NCI-H2196 treated with DMSO at 0.1 percent for 48 hours (cell line): Measurements from ENCODE around the gene DLGAP5.

Experiments used
- DNase-seq: peaks from one replicate; lab custom pipeline; 2025; ENCODE audit not compliant: unreplicated experiment; lab: John Stamatoyannopoulos, UW

Gene DLGAP5, protein sequence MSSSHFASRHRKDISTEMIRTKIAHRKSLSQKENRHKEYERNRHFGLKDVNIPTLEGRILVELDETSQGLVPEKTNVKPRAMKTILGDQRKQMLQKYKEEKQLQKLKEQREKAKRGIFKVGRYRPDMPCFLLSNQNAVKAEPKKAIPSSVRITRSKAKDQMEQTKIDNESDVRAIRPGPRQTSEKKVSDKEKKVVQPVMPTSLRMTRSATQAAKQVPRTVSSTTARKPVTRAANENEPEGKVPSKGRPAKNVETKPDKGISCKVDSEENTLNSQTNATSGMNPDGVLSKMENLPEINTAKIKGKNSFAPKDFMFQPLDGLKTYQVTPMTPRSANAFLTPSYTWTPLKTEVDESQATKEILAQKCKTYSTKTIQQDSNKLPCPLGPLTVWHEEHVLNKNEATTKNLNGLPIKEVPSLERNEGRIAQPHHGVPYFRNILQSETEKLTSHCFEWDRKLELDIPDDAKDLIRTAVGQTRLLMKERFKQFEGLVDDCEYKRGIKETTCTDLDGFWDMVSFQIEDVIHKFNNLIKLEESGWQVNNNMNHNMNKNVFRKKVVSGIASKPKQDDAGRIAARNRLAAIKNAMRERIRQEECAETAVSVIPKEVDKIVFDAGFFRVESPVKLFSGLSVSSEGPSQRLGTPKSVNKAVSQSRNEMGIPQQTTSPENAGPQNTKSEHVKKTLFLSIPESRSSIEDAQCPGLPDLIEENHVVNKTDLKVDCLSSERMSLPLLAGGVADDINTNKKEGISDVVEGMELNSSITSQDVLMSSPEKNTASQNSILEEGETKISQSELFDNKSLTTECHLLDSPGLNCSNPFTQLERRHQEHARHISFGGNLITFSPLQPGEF

DNA sequence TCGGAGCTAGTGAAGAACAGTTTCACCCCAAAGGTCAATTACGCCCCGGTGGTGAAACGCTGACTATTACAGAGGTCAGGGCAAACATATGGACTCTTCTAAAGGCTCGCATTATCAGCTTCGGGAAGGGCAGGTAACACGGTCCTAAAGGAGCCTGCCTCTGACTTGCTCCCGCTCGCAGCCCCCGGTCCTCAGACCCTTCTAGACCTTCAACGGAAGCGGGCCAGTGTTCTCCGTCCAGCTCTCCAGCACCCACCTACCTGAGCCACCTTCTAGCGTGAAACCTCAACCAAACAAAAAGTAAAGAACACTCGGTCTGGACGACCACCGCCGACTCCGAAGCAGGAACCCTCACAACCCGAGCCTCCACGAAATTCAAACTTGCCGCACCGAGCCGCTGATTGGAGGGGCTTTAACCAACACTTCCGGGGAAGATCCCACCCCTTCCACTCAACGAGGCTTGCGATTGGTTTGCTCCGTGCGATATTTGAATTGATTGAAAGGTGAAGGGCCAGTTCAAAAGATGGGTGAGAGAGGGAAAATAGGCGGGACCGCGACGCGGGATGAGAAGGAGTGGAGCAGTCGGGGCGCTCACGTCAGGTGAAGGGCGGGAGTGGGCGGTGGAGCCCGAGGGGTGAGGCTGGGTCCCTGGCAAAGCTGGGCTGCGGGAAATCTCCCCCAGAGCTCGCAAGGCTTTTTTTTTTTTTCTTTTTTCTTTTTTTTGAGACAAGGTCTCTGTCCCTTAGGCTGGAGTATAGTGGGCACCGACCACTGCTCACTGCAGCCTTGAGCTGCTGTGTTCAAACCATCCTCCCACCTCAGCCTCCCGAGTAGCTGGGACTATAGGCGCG lies at the start of gene DLGAP5:
TSS of gene DLGAP5 (minus strand) at position 383 of the 851 bp plus-strand sequence. CDS start 2,406 bp downstream, outside the sequence.
- peak; percentile 96 for DNase-seq

DNA sequence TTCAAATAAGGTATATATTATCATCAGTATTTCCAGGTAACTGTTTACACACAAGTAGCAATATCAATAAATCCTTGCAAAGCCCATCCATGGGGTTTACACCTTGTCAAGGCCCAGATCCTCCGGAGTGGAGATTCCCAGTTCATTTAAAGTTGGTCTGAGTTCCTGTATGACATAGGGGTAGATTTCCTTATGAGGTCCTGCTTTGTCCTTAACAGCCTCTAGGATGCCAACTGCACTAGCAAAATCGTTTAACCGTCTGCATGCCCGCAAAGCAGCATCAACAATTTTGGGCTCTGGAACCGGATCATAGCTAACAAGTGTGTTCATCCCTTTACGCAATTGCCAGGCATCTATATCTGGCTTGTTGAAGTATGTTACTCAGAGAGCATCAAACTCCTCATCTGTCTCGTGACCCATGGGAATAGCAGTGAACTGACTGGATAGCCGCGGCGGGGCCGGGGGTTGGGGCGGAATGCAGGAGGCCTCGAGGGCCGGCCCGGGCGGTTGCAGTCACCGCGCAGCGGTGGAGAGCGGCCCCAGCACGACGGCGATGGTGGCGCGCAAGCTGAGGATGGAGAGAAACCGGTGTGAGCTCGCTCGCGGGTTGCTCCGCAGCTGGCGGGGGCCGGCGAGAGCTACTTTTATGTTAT lies 49.3 kb upstream of the DLGAP5 start:
- no peak for DNase-seq

DNA sequence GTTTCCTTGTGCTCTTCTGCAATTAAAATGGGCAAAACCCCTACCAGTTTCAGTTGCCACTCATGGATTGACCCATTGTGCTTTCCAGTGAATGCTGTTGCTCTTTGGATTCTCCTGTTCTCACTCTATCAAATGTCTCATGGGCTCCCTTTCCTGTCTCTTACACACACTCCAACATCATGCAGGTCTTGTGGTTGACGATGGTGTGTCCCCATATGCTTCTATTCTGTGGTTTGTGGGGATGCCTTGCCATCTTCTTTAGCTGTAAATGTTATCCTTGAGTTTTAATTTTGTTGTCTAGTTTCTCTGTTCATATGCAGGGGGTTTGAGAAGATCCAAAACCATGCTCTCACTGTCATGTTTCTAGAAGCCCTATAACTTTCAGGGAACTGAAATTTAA lies 47.9 kb upstream of the DLGAP5 start:
- no peak for DNase-seq

DNA sequence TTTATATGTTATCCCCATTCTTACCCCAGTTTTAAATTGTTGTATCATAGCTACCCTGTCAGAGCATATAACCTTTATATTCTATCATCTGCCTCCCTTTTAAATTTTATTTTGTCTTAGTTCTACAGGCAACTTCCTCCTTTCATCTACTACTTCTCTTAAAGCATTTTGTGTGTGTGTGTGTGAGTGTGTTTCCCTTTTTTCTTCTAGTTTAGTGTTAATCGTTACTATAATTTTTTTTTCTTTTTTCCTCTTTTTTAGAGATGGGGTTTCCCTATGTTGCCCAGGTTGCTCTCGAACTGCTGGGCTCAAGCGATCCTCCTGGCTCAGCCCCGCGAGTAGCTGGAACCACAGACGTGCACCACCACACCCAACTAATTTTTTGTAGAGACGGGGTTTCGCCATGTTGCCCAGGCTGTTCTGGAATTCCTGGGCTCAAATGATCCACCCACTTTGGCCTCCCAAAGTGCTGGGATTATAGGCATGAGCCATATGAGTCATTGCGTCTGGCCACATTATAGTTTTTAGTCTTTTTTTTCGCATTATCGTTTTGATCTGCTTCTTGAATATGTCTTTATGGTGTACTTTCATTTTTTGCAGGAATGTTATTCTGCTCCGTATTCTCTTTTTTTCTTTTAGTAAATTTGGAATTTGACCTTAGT lies 46.8 kb upstream of the DLGAP5 start:
- no peak for DNase-seq

DNA sequence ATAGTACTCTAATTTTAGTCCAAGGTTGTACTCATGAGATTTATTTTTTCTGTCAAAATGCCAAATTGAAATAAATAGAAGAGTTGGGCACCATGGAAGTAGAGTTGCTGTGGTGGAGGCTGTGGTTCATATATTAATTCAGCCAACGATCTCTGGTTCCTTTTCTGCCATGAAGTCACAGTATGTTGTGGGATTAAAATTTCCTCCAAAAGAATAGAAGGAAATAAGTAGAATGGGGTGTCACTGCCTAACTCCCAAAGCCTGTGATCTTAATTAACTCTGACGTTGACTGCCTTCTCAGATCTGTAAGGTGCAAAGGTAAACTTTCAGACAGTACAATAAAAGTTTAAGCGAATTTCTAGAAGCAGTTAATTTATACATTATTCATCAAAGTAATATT lies 42.2 kb upstream of the DLGAP5 start:
- no peak for DNase-seq

DNA sequence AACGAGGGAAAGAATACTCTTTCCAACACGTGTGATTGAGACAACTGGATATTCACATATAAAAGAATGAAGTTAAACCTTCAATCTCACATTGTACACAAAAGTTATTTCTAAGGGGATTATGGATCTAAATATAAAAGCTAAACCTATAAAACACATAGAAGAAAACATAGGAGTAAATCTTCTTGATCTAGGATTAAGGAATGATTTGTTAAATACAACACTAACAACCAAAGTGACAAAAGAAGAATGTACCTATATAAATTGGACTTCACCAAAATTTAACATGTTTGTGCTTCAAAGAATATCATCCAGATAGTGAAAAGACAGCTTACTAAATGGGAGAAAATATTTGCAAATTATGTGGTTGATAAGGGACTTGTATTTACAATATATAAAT lies 36.9 kb upstream of the DLGAP5 start:
- DNase-seq: no peak

DNA sequence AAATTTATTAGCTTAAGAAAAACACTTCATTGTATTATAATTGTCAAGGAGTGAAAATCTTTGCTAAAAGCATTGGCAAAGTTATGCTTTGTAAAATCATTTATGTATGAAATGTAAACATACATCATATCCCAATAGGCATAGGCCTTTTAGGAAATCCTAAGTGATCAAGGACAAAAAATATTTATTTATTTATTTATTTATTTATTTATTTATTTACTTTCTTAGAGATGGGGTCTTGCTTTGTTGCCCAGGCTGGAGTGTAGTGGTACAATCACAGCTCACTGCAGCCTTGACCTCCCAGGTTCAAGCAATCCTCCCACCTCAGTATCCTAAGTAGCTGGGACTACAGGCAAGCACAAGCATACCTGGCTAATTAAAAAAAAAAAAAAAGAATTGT lies 32.0 kb upstream of the DLGAP5 start:
- no peak for DNase-seq

DNA sequence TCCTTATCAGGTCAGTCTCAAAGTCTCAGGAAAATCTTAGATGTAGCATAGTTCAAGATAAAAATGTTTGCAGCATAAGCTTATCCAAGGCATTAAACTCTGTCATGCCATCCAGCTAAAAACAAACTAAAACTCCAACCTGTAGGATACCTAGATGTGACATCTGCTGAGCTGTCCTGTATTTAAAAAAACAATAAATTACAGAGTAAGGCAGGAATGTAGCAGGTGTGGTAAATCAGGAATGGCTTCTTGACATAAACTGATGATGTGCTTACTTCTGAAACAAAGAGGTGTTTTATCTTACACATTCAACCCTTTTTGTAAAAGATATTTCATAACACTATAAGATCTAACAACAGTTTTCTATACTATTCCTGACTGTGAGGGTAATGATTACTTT lies 30.6 kb upstream of the DLGAP5 start:
- DNase-seq: no peak

DNA sequence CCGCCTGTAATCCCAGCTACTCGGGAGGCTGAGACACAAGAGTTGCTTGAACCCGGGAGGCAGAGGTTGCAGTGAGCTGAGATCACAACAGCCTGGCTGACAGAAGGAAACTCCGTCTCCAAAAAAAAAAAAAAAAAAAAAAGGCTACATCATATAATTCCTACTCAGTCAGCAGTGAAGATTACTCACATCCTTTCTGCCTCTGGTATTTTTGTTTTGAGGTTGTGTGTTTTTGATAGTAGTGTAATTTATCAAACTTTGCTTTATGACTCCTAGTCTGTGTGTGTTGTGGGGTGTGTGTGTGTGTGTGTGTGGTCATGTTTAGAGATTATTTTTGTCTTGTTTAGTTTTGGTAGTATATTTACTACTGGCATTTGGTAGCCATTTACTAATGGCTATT lies 29.8 kb upstream of the DLGAP5 start:
- DNase-seq: no peak

DNA sequence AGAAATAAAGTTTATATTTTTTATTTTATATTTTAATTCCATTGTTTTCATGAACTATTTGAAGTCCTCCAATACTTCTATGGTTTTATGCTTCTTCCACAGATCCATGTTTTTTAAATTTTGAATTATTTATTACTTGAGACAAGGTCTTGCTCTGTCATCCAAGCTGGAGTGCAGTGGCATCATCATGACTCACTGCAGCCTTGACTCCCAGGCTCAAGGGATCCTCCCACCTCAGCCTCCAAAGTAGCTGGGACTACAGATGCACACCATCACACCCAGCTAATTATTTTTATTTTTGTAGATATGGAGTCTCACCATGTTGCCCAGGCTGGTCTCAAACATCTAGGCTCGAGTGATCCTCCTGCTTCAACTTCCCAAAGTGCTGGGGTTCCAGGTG lies 28.8 kb upstream of the DLGAP5 start:
- DNase-seq: no peak

DNA sequence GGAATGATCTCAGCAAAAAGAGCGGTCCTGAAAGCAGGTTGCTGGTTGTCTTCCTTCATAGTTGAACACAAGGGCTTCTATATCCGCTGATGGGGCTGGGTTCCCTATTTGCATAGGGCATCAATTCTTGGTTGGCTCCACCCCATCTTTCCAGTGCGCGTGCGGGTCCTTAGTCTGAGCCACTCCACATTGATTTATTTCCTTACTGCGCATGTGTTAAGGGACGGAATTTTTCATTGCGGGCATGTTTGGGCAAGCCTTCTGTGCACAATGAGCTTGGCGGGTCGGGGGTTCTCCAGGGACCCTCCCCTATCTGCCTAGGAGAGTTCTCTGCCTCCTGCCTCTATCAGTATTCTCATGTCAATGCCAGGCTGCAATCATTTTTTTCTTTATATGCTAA lies 21.2 kb upstream of the DLGAP5 start:
- no peak for DNase-seq

DNA sequence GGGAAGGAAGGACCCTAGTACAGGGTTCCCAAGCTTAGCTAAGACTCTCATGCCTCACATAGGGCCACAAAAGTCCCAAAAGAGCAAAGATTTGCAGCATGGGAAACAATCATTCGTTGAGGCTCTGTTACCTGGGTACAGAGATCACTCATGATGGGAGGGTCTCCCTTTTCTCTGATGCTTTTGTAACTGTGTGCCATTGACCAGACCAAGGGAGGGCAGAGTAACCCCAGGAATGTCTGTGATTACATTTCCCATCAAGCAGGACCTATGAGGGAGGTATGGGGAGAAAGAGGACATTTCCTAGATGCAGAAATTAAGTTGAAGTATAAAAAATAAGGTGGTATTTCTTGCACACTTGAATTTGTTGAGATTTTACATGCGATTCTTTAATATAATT lies 16.4 kb upstream of the DLGAP5 start:
- no peak for DNase-seq

DNA sequence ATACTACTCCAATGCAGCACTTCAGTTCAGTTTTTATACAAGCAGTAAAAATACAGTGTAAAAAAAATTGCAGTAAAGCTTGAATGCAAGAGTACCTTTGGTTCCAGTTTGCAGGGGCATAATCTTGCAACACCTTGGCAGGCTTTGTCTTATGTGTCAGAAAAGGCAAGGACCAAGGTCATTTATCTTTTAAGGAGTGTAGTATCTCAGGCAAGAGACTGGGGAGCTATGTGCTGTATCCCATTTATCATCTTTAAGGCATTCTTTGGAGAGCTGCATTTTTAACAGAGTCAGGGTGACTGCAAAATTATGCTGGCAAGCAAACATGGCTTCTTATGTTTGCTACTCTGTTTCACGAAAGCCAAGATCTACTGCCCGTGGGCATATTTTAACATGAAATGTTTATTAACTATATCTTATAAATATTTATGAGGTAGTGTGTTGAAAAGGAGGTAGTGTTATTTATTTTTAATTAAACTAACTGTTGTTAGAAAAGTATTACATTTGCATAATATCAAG lies 14.8 kb upstream of the DLGAP5 start:
- no peak for DNase-seq

DNA sequence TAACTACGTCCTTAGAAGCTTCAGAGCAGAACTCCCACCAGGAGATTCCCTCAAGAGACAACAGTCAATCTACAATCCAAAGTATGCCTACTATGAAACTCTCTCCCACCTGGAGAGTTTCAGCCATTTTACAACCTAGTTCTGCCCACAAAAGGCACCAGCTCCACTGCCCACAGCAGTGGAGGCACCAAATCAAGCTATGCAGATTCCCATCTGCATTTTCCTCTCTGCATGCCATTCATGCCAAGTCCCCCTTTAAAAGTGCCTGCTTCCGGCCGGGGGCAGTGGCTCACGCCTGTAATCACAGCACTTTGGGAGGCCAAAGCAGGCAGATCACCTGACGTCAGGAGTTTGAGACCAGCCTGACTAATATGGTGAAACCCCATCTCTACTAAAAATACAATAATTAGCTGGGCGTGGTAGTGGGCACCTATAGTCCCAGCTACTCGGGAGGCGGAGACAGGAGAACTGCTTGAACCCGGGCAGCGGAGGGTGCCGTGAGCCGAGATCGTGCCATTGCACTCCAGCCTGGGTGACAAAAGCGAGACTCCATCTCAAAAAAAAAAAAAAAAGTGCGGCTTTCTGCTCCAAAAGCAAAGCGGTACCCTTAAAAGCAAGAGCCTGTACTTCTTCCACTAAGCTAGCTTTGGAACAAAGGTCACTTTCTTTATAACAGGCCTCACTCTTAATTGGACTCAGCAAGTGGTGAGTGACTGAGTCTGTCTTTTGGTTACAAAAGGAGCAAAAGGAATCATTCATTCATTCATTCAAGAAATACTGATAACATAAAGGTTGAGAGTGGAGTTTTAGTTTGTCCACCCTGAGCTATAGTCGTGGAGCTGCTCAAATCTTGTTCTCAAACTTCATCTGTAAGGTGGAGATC lies 10.1 kb upstream of the DLGAP5 start:
- DNase-seq: no peak

DNA sequence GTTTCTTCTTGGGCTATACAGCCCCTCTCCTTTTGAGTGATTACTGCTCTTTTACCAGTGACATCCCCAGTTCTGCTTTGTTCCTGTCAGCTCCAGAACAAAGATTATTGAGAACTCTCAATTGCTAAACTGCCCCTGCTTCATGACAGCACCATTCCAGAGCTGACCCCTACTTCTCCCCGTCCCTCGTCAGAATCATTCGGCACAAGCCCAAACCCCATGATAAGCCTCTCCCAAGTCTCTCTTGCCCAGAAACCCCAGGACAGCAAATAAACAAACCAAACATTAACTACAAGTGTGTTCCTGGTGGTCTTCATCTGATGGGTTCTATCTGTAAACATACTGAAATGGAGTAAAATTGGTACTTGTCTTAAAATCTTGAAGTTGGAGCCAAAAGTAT lies 9.3 kb upstream of the DLGAP5 start:
- no peak for DNase-seq

DNA sequence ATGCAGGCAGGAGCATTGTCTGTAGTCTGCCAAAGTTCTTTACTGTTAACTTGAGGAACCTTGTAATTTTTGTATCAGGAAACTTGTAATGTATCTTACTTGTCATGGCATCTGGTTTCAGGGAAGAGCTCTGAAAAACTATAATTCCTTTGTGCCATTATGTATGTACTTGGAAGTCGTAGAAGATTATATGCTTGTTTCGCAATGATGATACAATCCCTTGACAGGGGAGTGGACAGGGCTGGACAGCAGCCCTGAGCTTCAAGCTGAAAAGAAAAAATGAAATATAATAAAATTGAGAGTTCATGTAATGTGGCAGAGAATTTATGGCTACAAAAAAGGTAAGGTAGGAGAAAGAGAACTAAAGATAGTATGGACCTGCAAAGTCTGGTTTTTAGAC lies 7.4 kb upstream of the DLGAP5 start:
- no peak for DNase-seq

DNA sequence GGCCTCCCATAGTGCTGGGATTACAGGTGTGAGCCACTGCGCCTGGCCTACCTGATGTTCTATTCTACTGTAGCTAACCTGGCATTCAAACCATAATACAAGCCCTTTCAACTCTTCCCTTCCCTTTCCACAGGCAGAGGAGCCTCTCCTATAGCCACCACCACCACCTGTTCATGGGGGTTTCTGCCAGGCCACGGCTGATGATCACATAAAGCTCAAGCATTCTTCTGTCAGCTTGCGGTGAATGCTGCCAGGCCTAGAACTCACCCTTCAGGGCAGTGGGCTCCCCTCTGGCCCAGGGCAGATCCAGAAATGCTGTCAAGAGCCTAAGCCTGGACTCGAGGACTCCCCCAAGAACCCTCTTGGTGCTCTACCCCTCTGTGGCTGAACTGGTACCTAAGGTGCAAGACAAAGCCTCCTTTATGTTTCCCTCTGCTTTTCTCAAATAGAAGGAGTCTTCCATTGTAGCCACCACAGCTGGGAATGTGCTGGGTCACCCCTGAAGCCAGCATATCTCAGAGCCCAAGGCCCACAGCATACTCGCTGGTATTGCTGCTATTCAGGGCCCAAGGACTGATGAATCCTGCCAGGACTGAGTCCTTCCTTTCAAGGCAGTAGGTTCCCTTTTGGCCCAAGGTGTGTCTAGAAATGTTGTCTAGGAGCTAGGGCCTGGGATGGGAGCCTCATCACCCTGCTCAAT lies 3.4 kb upstream of the DLGAP5 start:
- no peak for DNase-seq

DNA sequence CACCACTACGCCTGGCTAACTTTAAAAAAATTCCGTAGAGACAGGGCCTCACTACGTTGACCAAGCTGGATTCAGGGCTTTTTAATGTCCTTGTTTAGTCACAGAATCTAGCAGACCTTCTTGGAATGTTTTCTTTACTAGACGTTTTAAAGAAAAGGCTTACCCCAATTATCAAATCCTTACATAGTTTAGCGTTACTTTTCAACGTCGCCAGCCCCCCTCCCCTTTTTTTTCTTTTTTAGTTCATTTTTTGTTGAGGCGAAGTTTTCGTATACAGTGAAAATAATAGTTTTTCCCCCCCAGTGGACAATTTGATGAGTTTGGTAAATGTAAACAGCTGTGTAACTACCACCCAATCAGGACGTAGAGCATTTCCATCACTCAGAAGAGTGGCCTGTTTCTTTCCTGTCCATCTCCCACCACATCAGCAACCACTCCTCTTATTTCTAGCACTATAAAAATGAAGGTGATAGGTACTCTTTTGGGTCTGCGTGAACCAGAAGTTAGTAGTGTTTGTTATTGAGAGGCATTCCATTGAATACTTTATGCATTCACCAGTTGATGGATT lies 753 bp upstream of the DLGAP5 start:
- DNase-seq: no peak
